A549 (cell line): ENCODE data around the gene NSD1. TPM values are rescaled to one million over a fixed set of nuclear protein-coding genes. Genes with fewer than 3 reads are reported as not detected.

Experiments used
- ATAC-seq, 2 experiments: fragments of 200-7000 bp in 1 of 2; fragments of >200 bp in 1 of 2; cut with Nextera tagmentation in 1 of 2; cut with Tn5 transposase in 1 of 2; 3 replicates each; pipeline versions ENCODE4 v1.8.0 to v1.9.1; 2018 to 2020; ENCODE audit warnings: mild to moderate bottlenecking in 1 of 2, moderate library complexity in 1 of 2
- CTCF ChIA-PET: fragments of 300-600 bp; sonication (Branson Sonifier 250); formaldehyde crosslinking; extraction: SDS; loops from one replicate; lab custom pipeline; 2021; ENCODE audit warnings: antibody characterized with exemption, inconsistent platforms; lab: Yijun Ruan, JAX
- POLR2A ChIA-PET: fragments of 350-600 bp; formaldehyde crosslinking; extraction: SDS; loops from one replicate; lab custom pipeline; 2021; ENCODE audit warnings: antibody characterized with exemption, inconsistent platforms; lab: Yijun Ruan, JAX
- DNase-seq, 2 experiments: peaks; one replicate each; pipeline versions ENCODE4 v3.0.0 to v3.0.0-alpha.2; 2011 to 2016; ENCODE audit warnings: low read depth in 1 of 2, low spot score in 1 of 2
- FAIRE-seq: peaks from 2 replicates; lab custom pipeline; 2011; peaks lifted over from hg19 to GRCh38; lab: Jason Lieb, UNC
- H3K27ac ChIP-seq, 2 experiments: fragments of >200 bp; sonication (Bioruptor Twin); formaldehyde crosslinking; 3 replicates each; pipeline ENCODE4 v1.5.1; 2016 to 2017
- H3K4me1 ChIP-seq: fragments of >200 bp; sonication (Bioruptor Twin); formaldehyde crosslinking; 3 replicates; pipeline ENCODE4 v1.6.1; 2016
- H3K4me2 ChIP-seq: fragments of >200 bp; sonication (Bioruptor Twin); formaldehyde crosslinking; 3 replicates; pipeline ENCODE4 v1.6.1; 2016
- H3K4me3 ChIP-seq: fragments of >200 bp; sonication (Bioruptor Twin); formaldehyde crosslinking; 3 replicates; pipeline ENCODE4 v1.5.1; 2016
- H3K9me3 ChIP-seq: fragments of >200 bp; sonication (Bioruptor Twin); formaldehyde crosslinking; 3 replicates; pipeline ENCODE4 v1.6.1; 2016
- ATOH8 ChIP-seq: fragments of 250-450 bp; sonication (Bioruptor Pico); IDR thresholded peaks from 2 replicates; pipeline ENCODE4 v1.5.0; 2020; ENCODE audit warnings: low read depth, mild to moderate bottlenecking, moderate library complexity
- BCL3 ChIP-seq: fragments of >200 bp; sonication (Bioruptor Twin); formaldehyde crosslinking; IDR thresholded peaks from 3 replicates; pipeline ENCODE4 v1.6.1; 2016
- BHLHE40 ChIP-seq: IDR thresholded peaks from 2 replicates; pipeline ENCODE4 v1.6.1; 2012; ENCODE audit warnings: low read depth, low read length, inconsistent platforms
- E2F6 ChIP-seq: IDR thresholded peaks from 2 replicates; pipeline ENCODE4 v1.6.1; 2012; ENCODE audit warnings: low read depth, borderline replicate concordance
- EHMT2 ChIP-seq: fragments of 200-600 bp; sonication (generic); IDR thresholded peaks from 2 replicates; pipeline ENCODE4 v1.6.1; 2016; ENCODE audit warnings: antibody characterized with exemption, low read depth, mild to moderate bottlenecking, moderate library complexity
- ELK1 ChIP-seq: fragments of 150-350 bp; IDR thresholded peaks from 2 replicates; pipeline ENCODE4 v1.6.1; 2014; ENCODE audit warnings: low read depth, mild to moderate bottlenecking, low read length
- FOSB ChIP-seq: fragments of 250-450 bp; sonication (Bioruptor Pico); IDR thresholded peaks from 2 replicates; pipeline ENCODE4 v1.5.0; 2020; ENCODE audit warnings: mild to moderate bottlenecking, moderate library complexity
- FOSL2 ChIP-seq, 2 experiments: fragments of 450-650 bp in 1 of 2; fragments of >200 bp in 1 of 2; sonication (Bioruptor Twin) in 1 of 2; formaldehyde crosslinking; IDR thresholded peaks; 2 replicates each; pipeline versions ENCODE4 v1.5.0 to v1.6.1; 2016 to 2020; ENCODE audit warnings: mild to moderate bottlenecking in 1 of 2, moderate library complexity in 1 of 2
- FOXS1 ChIP-seq: fragments of 250-450 bp; sonication (Bioruptor Pico); IDR thresholded peaks from 2 replicates; pipeline ENCODE4 v1.5.0; 2020; ENCODE audit warnings: mild to moderate bottlenecking, moderate library complexity
- HDAC2 ChIP-seq: fragments of 200-600 bp; sonication (generic); IDR thresholded peaks from 2 replicates; pipeline ENCODE4 v1.6.1; 2016
- JUN ChIP-seq, 2 experiments: fragments of >200 bp; sonication (Bioruptor Twin); formaldehyde crosslinking; IDR thresholded peaks; 2 replicates in 1 of 2; 3 replicates in 1 of 2; pipeline ENCODE4 v1.6.1; 2016 to 2017
- MAX ChIP-seq: IDR thresholded peaks from 2 replicates; pipeline ENCODE4 v1.6.1; 2012
- MAZ ChIP-seq: fragments of 150-350 bp; IDR thresholded peaks from 2 replicates; pipeline ENCODE4 v1.6.1; 2014; ENCODE audit warnings: antibody characterized with exemption, low read depth, low read length, borderline replicate concordance
- MYC ChIP-seq: IDR thresholded peaks from 2 replicates; pipeline ENCODE4 v1.6.1; 2012; ENCODE audit warnings: mild to moderate bottlenecking, inconsistent platforms, low read length, improper control_type of control experiment, borderline replicate concordance
- NPAS2 ChIP-seq: fragments of 250-450 bp; sonication (Bioruptor Pico); IDR thresholded peaks from 2 replicates; pipeline ENCODE4 v1.8.0; 2022; ENCODE audit warnings: mild to moderate bottlenecking, moderate library complexity, borderline replicate concordance
- NR3C1 ChIP-seq: fragments of >200 bp; sonication (Bioruptor Twin); formaldehyde crosslinking; IDR thresholded peaks from 3 replicates; pipeline ENCODE4 v1.6.1; 2017
- POLR2A ChIP-seq: IDR thresholded peaks from 2 replicates; pipeline ENCODE4 v1.6.1; 2012; ENCODE audit warnings: mild to moderate bottlenecking, low read length
- RAD21 ChIP-seq, 2 experiments: fragments of >200 bp in 1 of 2; sonication (Bioruptor Twin) in 1 of 2; formaldehyde crosslinking in 1 of 2; IDR thresholded peaks in 1 of 2; conservative IDR thresholded peaks in 1 of 2; 2 replicates in 1 of 2; 3 replicates in 1 of 2; pipeline ENCODE4 v1.6.1; 2012 to 2018; ENCODE audit warnings: inconsistent platforms in 1 of 2
- RFX5 ChIP-seq: fragments of 450-650 bp; IDR thresholded peaks from 2 replicates; pipeline ENCODE4 v1.7.1; 2014; ENCODE audit warnings: antibody characterized with exemption, mild to moderate bottlenecking, moderate library complexity
- ZC3H11A ChIP-seq: fragments of 450-650 bp; IDR thresholded peaks from 2 replicates; pipeline ENCODE4 v1.6.1; 2014; ENCODE audit warnings: antibody characterized with exemption, mild to moderate bottlenecking
- ZSCAN20 ChIP-seq: fragments of 250-450 bp; sonication (Bioruptor Pico); IDR thresholded peaks from 2 replicates; pipeline ENCODE4 v1.8.0; 2022; ENCODE audit warnings: mild to moderate bottlenecking, moderate library complexity
- WGBS: methylation state at CpG from one replicate; pipeline ENCODE4 v1.1.6; 2017; ENCODE audit errors: missing lambda C conversion rate; 5-methylcytosine and 5-hydroxymethylcytosine counted together
- polyA plus RNA-seq, 4 experiments: library from polyadenylated mRNA; depleted of rRNA in 3 of 4; stranded (reverse); fragments of >200 nt; fragmentation: RNase III in 1 of 4; extraction: RNeasy Plus Mini Kit Qiagen cat#74134 plus additional on column Dnase treatment in 1 of 4; gene quantifications; 2 replicates in 3 of 4; 3 replicates in 1 of 4; pipeline ENCODE4 v1.2.3, GENCODE V29; 2011 to 2017

The NSD1 gene
- polyA plus RNA-seq, 2 of the 4 experiments (the other 2 are of a cell fraction) = 16.3 to 38.2 TPM

GRCh38 chr5:177344891-177345290, 211.3 kb downstream of the NSD1 start (continued):
- TF ChIP-seq RAD21 (conservative IDR thresholded peaks at IDR 0.05 in 1 of 2, IDR thresholded peaks at IDR 0.05 in 1 of 2) = no peak

GRCh38 chr5:177346820-177347219, 213.2 kb downstream of the NSD1 start:
- no peak for ATAC-seq
- CTCF ChIA-PET = interaction anchor here (0.9 to 2.1 kb wide), 6 partner anchors 9 to 108 kb away, joined by 3 to 9 read pairs (median 5); no protein-coding TSS in a partner anchor
- TF ChIP-seq POLR2A = no peak
- TF ChIP-seq FOXS1 (CRISPR knock-in tag) = no peak
- no peak for TF ChIP-seq E2F6
- no peak for TF ChIP-seq FOSL2 (IDR thresholded peaks at IDR 0.05)
- TF ChIP-seq FOSL2 (CRISPR knock-in tag; IDR thresholded peaks at IDR 0.05) = no peak
- no peak for TF ChIP-seq MYC
- TF ChIP-seq JUN (IDR thresholded peaks at IDR 0.05) = no peak
- no peak for TF ChIP-seq MAZ
- no peak for TF ChIP-seq RFX5
- no peak for TF ChIP-seq HDAC2
- no peak for TF ChIP-seq BCL3
- TF ChIP-seq BHLHE40 = no peak
- no peak for TF ChIP-seq RAD21 (conservative IDR thresholded peaks at IDR 0.05 in 1 of 2, IDR thresholded peaks at IDR 0.05 in 1 of 2)
- TF ChIP-seq ELK1 = no peak
- TF ChIP-seq, all 56 proteins: peak for 0
- Histone ChIP-seq H3K4me2 (no peak overlapping the region), H3K9me3 (no peaks in the 10 kb centered on the region), H3K27ac (no peak overlapping the region), H3K4me1 (peaks cover 21% of the 10 kb centered on the region), H3K4me3 (no peak overlapping the region)
- POLR2A ChIA-PET = interaction anchor here (0.6 kb wide), 1 partner anchor 79 kb away, joined by 3 read pairs; the partner anchor contains the start of gene GRK6
- no peak for FAIRE-seq
- 59% methylated on average over 4 of the region's 4 CpGs for WGBS
- DNase-seq = no peak

GRCh38 chr5:177347699-177348098, 214.1 kb downstream of the NSD1 start:
- POLR2A ChIA-PET = no interaction called here
- WGBS = 94% methylated on average over 4 of the region's 4 CpGs
- Histone ChIP-seq H3K4me1 (peaks cover 21% of the 10 kb centered on the region), H3K4me3 (no peak overlapping the region), H3K4me2 (no peak overlapping the region), H3K27ac (no peak overlapping the region), H3K9me3 (no peaks in the 10 kb centered on the region)
- TF ChIP-seq ELK1 = no peak
- no peak for TF ChIP-seq MAX
- no peak for TF ChIP-seq BCL3
- no peak for TF ChIP-seq ATOH8 (CRISPR knock-in tag)
- no peak for TF ChIP-seq FOXS1 (CRISPR knock-in tag)
- no peak for TF ChIP-seq FOSB
- no peak for TF ChIP-seq ZC3H11A
- no peak for TF ChIP-seq ZSCAN20 (CRISPR knock-in tag)
- no peak for TF ChIP-seq NPAS2 (CRISPR knock-in tag)
- TF ChIP-seq NR3C1 = no peak
- no peak for TF ChIP-seq RFX5
- no peak for TF ChIP-seq EHMT2
- no peak for FAIRE-seq
- no peak for ATAC-seq
- CTCF ChIA-PET = interaction anchor here (0.6 to 1.4 kb wide), 5 partner anchors 14 to 139 kb away, joined by 3 to 6 read pairs (median 3); no protein-coding TSS in a partner anchor
- DNase-seq = no peak
